ENCODE results near the gene SMTNL2.

- no peak for TF ChIP-seq JUNB (CRISPR knock-in tag; conservative IDR thresholded peaks at IDR 0.05)
- TF ChIP-seq ZNF23 (CRISPR knock-in tag; IDR thresholded peaks at IDR 0.05) = no peak
- no peak for TF ChIP-seq ZNF175 (CRISPR knock-in tag; IDR thresholded peaks at IDR 0.05; ENCODE audit: low read depth)
- no peak for TF ChIP-seq LEF1 (IDR thresholded peaks at IDR 0.05)
- TF ChIP-seq SP1 (CRISPR knock-in tag; IDR thresholded peaks at IDR 0.05) = no peak
- no peak for TF ChIP-seq NFIC (IDR thresholded peaks at IDR 0.05)
- no peak for TF ChIP-seq HOMEZ (CRISPR knock-in tag; IDR thresholded peaks at IDR 0.05)
- TF ChIP-seq CXXC5 (CRISPR knock-in tag; IDR thresholded peaks at IDR 0.05) = no peak
- no peak for TF ChIP-seq ZC3H8 (IDR thresholded peaks at IDR 0.05)
- TF ChIP-seq CTCF (IDR thresholded peaks at IDR 0.05 in 2 of 3, conservative IDR thresholded peaks at IDR 0.05 in 1 of 3; ENCODE audit: insufficient read depth in 2 of 3, low read depth in 1 of 3, low read length in 3 of 3) = no peak
- no peak for TF ChIP-seq RBM25 (IDR thresholded peaks at IDR 0.05; ENCODE audit: low read depth, low read length, severe bottlenecking)
Measured at GRCh38 chr17:4602041-4602440, 17.7 kb downstream of the SMTNL2 start.
